Stimulated activated CD8-positive, alpha-beta memory T cell treated with anti-CD3 and anti-CD28 coated beads, Interleukin-15, amount 100 ng/mL, for 48 hours (primary cell): ENCODE data around the gene SLMAP.
"Not testable (repeated sequence)": the region's sequence is repeated elsewhere in the genome, so short reads cannot be mapped to it uniquely, and the experiment has no call there.

Experiments used
- DNase-seq, 2 donors: peaks; one replicate each; pipeline ENCODE4 v3.0.0-alpha.2; 2020; ENCODE audit warnings: low read depth in 2 of 2

SLMAP gene

GRCh38 chr3:57827757-57828156, 71.6 kb downstream of the SLMAP start:
- DNase-seq = no peak

- DNase-seq = no peak
These were observed 76.4 kb downstream of the SLMAP start for GRCh38 chr3:57832486-57832885.

GRCh38 chr3:57832900-57833313, 76.8 kb downstream of the SLMAP start:
- DNase-seq = no peak

- no peak for DNase-seq
These were observed 77.7 kb downstream of the SLMAP start for GRCh38 chr3:57833763-57834162.

- no peak for DNase-seq
These were observed 81.6 kb downstream of the SLMAP start for GRCh38 chr3:57837686-57838085.

- no peak for DNase-seq
These were observed 82.5 kb downstream of the SLMAP start for GRCh38 chr3:57838627-57839026.

- no peak for DNase-seq
These were observed 84.4 kb downstream of the SLMAP start for GRCh38 chr3:57840473-57840872.

- DNase-seq = no peak
These were observed 85.7 kb downstream of the SLMAP start for GRCh38 chr3:57841818-57842217.

- no peak for DNase-seq
These were observed 92.1 kb downstream of the SLMAP start for GRCh38 chr3:57848177-57848738.

GRCh38 chr3:57851304-57851703, 95.2 kb downstream of the SLMAP start:
- no peak for DNase-seq

- no peak for DNase-seq
These were observed 96.8 kb downstream of the SLMAP start for GRCh38 chr3:57852896-57853295.

GRCh38 chr3:57855281-57855680, 99.2 kb downstream of the SLMAP start:
- DNase-seq = no peak

GRCh38 chr3:57855943-57856342, 99.8 kb downstream of the SLMAP start:
- DNase-seq = no peak

GRCh38 chr3:57856675-57857074, 100.6 kb downstream of the SLMAP start:
- no peak for DNase-seq

- no peak for DNase-seq
These were observed 106.8 kb downstream of the SLMAP start for GRCh38 chr3:57862894-57863293.

- DNase-seq = no peak
These were observed 107.3 kb downstream of the SLMAP start for GRCh38 chr3:57863380-57863779.

- no peak for DNase-seq
These were observed 108.7 kb downstream of the SLMAP start for GRCh38 chr3:57864853-57865252.

- not testable (repeated sequence) for DNase-seq
These were observed 113.0 kb downstream of the SLMAP start for GRCh38 chr3:57869110-57869509.

- no peak for DNase-seq
These were observed 116.5 kb downstream of the SLMAP start for GRCh38 chr3:57872606-57873005.

- DNase-seq = no peak
These were observed 120.5 kb downstream of the SLMAP start for GRCh38 chr3:57876632-57877031.

- DNase-seq = no peak
These were observed 121.0 kb downstream of the SLMAP start for GRCh38 chr3:57877116-57877515.

GRCh38 chr3:57884436-57884835, 128.3 kb downstream of the SLMAP start:
- not testable (repeated sequence) for DNase-seq

- DNase-seq = no peak
These were observed 133.7 kb downstream of the SLMAP start for GRCh38 chr3:57889807-57890206.

- DNase-seq = no peak
These were observed 134.8 kb downstream of the SLMAP start for GRCh38 chr3:57890874-57891273.
